HUDEP-2 (cell line): ENCODE measurements around the gene STYK1.
"Not testable (repeated sequence)": the region's sequence is repeated elsewhere in the genome, so short reads cannot be mapped to it uniquely, and the experiment has no call there.

ENCODE experiments used
- DNase-seq, 76 experiments: peaks; one replicate each; lab custom pipeline; 2025; ENCODE audit not compliant: unreplicated experiment in 76 of 76; lab: John Stamatoyannopoulos, UW

The STYK1 gene

DNA sequence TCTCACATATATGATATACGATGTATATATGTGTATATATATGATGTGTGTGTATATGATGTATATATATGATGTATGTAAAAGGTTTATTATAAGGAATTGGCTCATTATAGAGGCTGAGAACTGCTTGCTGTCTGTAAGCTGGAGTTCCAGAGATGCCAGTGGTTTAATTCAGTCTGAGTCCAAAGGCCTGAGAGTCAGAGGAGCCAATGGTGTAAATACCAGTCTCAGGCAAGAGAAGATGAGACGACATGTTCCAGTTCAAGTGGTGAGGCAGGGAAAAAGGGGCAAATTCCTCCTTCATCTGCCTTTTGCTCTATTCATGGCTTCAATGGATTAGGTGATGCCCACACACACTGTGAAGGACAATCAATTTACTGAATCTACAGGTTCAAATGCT is 17.1 kb upstream of the STYK1 start:
- DNase-seq, result no peak

- no peak for DNase-seq
Observed at GRCh38 chr12:10689146-10689545, 15.3 kb upstream of the STYK1 start.

GRCh38 chr12:10688042-10688441 is 14.2 kb upstream of the STYK1 start:
- DNase-seq, result no peak

DNA sequence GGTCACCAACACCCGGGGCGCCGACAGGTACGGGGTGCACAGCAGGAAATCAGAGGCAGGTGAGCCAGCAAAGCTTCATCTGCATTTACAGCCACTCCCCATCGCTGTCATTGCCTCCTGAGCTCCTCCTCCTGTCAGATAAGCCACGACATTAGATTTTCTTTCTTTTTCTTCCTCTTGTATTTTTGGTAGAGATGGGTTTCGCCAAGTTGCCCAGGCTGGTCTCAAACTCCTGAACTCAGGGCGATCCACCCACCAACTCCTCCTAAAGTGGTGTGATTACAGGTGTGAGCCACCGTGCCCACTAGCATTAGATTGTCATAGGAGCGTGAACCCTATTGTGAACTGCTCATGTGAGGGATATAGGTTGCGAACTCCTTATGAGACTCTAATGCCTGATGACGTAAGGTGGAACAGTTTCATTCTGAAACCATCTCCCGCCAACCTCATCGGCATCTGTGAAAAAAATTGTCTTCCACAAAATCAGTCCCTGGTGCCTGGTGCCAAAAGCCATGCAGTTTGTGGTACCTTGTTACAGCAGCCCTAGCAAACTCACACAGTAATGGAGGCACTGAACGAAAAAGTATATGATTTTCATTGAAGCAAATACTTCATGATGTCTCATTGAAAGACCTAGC is 1.5 kb downstream of the STYK1 start:
- no peak for DNase-seq

- DNase-seq, result no peak
Observed at GRCh38 chr12:10669533-10669932, 4.3 kb downstream of the STYK1 start.

DNA sequence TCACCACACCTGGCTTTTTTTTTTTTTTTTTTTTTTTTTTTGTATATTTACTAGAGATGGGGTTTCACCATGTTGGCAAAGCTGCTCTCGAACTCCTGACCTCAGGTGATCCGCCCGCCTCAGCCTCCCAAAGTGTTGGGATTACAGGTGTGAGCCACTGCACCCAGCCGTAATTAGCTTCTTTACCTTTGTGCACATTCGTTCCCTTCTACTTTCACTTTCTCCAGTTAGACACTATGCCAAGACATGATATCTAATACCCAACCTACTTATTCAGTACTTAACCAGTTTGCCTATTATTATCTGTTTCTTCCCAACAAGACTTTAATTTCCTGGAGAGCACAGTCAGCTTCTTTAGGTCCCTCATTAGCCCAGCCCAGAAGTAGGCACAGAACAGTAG is 5.3 kb downstream of the STYK1 start:
- DNase-seq, result no peak

DNA sequence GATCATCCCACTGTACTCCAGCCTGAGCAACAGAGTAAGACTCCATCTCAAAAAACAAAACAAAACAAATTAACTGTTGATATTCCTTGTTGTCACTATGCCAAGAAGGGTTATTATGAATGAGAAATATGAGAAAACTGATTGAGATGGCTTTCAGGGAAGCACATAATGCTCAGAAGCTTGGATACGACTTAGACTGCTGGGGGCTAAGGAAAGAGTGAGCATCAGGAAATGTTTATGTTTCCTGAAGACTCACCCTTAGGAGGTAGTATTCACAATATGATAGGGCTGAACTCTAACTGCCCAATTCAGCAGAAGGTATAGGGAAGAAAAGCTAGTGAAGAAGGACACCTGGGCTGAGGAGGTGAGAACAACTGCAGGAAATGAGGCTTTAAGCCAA is 6.3 kb downstream of the STYK1 start:
- DNase-seq, result no peak

- DNase-seq, result no peak
Observed at GRCh38 chr12:10664499-10664898, 9.4 kb downstream of the STYK1 start.

GRCh38 chr12:10663869-10664268 is 10.0 kb downstream of the STYK1 start:
- DNase-seq, result no peak

GRCh38 chr12:10661338-10661737 is 12.5 kb downstream of the STYK1 start:
- DNase-seq, result no peak

DNA sequence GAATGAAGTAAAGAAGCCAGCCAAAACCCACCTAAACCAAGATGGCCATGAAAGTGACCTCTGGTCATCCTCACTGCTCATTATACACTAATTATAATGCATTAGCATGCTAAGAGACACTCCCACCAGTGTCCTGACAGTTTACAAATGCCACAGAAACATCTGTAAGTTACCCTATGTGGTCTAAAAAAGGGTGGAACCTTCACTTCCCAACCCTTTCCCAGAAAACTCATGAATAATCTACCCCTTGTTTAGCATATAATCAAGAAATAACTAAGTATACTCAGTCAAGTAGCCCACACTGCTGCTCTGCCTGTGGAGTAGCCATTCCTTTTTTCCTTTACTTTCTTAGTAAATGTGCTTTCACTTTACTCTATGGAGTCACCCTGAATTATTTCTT is 19.8 kb downstream of the STYK1 start:
- no peak for DNase-seq

GRCh38 chr12:10652192-10652591 is 21.7 kb downstream of the STYK1 start:
- no peak for DNase-seq

GRCh38 chr12:10646576-10646975 is 27.3 kb downstream of the STYK1 start:
- DNase-seq, result not testable (repeated sequence)

- no peak for DNase-seq
Observed at GRCh38 chr12:10645910-10646309, 27.9 kb downstream of the STYK1 start.

DNA sequence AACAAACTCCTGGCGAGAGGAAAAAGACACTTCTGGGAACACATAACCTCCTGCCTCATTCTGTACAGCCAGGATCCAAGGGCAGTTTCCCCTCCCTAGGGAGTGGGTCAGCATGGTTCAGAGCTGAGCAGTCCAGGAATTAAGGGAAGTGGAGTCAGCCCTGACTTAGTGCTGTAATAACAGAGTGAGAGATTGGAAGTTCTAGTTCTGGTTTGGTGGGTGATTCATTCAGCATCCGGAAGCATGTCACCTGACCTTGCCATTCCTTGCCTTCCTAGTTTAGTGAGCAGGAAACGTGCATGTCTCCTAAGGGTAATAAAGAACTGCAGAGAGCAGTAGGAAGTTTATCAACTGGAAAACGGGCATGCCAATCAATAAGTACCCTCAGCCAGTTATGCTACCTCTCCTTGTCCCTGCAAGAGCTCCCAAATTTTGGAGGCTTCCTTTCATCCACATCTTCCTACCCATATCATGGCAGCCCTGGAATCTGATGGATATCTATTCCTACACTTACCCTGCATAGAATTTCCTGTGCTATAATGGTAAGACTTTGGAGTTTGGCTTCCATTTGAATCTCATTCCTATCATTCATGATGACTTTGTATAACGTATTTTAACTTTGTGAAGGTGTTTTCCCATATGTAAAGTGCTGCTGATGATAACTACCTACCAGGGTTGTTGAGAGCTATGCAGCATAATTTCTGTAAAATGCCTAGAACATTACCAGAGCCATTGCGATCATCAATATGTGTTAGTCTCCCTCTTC is 31.9 kb downstream of the STYK1 start:
- DNase-seq, result no peak

DNA sequence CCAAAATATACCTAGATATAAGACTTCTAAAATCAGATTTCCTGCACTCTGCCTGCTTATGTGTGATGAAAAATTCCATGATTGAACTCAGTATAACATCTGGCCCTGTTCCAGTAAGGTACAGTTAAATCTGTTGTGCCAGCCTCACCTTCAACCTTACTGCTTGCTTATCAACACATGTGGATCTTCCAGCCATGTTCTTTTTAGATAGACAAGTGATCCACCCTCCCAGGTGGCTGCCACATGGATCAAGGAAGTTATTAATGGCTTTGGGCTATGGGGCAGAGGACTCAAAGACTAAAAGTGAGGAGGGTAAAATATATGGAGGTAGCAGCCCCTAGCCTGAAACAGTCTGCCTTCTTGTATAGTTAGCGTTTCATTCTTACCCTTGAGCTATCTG is 35.1 kb downstream of the STYK1 start:
- no peak for DNase-seq

GRCh38 chr12:10636611-10637010 is 37.2 kb downstream of the STYK1 start:
- no peak for DNase-seq

DNA sequence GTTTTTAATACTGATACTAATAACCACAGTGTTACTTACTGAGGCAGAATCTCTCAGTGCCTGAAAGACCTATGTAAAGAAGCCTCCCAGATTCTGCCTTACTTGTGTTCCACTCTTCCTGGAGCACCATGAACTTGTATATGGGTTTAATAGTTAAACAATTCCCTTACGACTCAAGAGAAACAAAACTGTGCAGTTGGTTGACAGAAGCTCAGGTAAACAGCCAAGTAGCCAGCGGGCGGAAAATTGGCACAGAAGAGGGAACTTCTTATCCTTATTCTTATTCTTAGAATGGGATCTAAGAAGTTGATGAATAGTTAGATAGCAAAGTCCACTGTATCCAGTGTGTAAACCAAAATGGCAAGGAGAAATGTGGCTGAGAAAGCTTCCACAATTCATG is 37.7 kb downstream of the STYK1 start:
- no peak for DNase-seq

DNA sequence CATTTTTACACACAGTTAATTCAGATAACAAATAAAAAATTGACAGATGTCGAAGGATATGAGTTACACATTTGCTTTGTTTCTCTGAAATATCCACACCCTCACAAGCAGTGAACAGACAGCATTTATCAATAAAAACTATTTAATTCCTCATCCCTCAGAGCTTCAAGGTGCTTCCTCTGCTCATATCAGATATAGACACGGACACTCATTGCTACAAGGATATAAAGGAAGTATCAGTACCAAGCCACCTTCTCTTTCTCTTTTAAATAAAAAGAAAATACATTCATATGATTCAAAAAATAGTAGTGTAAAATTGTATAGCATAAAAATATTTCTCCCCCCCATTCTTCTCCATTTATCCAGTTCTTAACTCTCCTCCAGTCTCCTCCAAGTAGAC is 38.5 kb downstream of the STYK1 start:
- no peak for DNase-seq

DNA sequence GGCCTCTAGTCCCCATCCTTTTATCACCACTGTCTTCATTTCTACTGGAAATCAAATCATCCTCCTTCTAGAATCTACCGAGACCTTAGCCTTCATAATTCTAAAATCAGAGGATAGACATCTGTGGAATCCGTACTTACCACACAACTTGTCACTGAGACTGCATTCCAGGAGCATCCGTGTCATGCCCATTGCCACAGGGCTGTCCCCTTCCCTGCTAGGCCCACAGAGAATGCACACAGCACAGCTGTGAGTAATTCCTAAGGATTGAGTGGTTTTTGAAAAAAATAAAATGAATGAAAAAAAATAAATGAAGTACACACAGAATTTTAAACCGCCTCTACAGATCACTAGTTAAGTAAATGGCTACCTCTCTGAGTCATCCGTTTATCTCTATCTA is 39.4 kb downstream of the STYK1 start:
- no peak for DNase-seq

GRCh38 chr12:10633541-10633940 is 40.3 kb downstream of the STYK1 start:
- no peak for DNase-seq

DNA sequence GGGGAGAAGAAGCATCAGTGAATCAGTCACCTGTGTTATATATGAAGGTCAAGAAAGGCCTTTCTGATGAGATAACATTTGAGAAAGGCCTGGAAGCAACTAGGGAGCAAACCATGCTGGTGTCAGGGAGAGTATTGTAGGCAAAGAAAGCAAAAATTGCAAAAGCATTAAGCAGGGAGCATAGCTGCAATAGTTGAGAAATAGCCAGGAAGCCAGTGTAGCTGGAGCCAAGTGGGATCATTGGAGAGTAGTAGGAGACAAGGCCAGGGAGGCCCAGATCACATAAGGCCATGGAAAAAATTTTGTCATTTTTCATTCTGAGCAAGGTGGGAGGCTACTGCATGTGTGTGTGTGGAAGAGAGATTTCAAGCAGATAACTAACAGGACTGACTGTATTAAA is 41.6 kb downstream of the STYK1 start:
- no peak for DNase-seq

DNA sequence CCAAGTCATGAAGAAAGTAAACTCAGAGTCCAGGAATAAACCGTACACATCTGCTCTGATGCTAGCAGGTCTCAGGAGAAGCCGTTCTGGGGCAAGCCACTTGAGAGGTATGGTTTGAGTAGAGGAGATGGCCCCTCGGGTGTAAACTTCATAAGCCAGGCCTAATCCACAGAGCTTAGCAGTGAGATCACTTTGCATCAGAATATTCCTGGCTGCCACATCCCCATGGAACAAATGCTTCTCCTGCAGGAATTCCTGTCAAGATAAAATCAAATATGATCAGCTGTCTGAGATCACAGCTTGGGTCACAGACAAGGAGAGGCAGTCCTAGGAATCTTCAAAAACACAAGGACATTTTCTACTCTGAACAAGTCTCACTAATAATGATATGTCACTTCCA is 49.2 kb downstream of the STYK1 start:
- peak in 1 of 76 experiments; percentile 4 for DNase-seq
